Neutrophil (primary cell): ENCODE measurements around the gene ITGA11.

Experiments used
- H3K27ac ChIP-seq: fragments of 200-600 bp; sonication (generic); 2 replicates; pipeline ENCODE4 v1.5.1; 2016; ENCODE audit warnings: mild to moderate bottlenecking, moderate library complexity
- H3K27me3 ChIP-seq: fragments of 200-600 bp; sonication (generic); 2 replicates; pipeline ENCODE4 v1.6.0; 2016; ENCODE audit warnings: mild to moderate bottlenecking
- H3K36me3 ChIP-seq: fragments of 200-600 bp; sonication (generic); 2 replicates; pipeline ENCODE4 v1.5.1; 2017
- H3K4me1 ChIP-seq, 2 experiments: fragments of 200-600 bp in 1 of 2; sonication (generic) in 1 of 2; 1 replicate in 1 of 2; 2 replicates in 1 of 2; pipeline versions ENCODE4 v1.5.1 to v1.6.1; 2013 to 2016; ENCODE audit warnings: low read depth in 1 of 2, low read length in 1 of 2, mild to moderate bottlenecking in 1 of 2, moderate library complexity in 1 of 2; ENCODE audit not compliant: control insufficient read depth in 1 of 2, insufficient read depth in 1 of 2
- H3K4me3 ChIP-seq, 2 experiments: fragments of 200-600 bp in 1 of 2; sonication (generic) in 1 of 2; 1 replicate in 1 of 2; 2 replicates in 1 of 2; pipeline ENCODE4 v1.5.1; 2013 to 2016; ENCODE audit warnings: low read depth in 1 of 2, low read length in 1 of 2, mild to moderate bottlenecking in 1 of 2, moderate library complexity in 1 of 2
- H3K9me3 ChIP-seq: fragments of 200-600 bp; sonication (generic); 2 replicates; pipeline ENCODE4 v1.5.1; 2016
- TF ChIP-seq, protein P1 (sequence below): fragments of 200-600 bp; sonication (generic); IDR thresholded peaks from 2 replicates; pipeline ENCODE4 v1.5.1; 2016; ENCODE audit warnings: antibody characterized with exemption

ITGA11 gene

DNA sequence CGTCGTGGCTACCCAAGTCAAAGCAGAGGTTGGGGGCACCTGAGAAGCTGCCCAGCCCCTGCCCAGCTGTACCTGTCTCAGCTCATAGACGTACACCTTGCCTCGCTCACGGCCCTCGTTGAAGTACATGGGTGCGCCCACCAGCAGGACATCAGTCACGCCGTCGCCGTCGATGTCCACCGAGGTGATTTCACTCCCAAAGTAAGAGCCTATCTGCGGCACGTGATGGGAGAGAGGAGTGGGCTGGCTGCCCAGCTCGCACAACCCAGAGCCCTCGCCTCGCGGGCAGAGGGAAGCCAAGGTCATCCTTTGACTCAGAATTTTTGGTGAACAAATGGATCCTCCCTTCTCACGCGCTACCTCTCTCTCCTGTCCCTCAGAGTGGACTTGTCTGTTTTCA lies 99.7 kb downstream of the ITGA11 start:
- H3K27me3 ChIP-seq = peaks cover 30% of the 10 kb centered on the region
- no peak overlapping the region for H3K4me3 ChIP-seq
- H3K9me3 ChIP-seq = no peaks in the 10 kb centered on the region
- TF ChIP-seq, protein P1, sequence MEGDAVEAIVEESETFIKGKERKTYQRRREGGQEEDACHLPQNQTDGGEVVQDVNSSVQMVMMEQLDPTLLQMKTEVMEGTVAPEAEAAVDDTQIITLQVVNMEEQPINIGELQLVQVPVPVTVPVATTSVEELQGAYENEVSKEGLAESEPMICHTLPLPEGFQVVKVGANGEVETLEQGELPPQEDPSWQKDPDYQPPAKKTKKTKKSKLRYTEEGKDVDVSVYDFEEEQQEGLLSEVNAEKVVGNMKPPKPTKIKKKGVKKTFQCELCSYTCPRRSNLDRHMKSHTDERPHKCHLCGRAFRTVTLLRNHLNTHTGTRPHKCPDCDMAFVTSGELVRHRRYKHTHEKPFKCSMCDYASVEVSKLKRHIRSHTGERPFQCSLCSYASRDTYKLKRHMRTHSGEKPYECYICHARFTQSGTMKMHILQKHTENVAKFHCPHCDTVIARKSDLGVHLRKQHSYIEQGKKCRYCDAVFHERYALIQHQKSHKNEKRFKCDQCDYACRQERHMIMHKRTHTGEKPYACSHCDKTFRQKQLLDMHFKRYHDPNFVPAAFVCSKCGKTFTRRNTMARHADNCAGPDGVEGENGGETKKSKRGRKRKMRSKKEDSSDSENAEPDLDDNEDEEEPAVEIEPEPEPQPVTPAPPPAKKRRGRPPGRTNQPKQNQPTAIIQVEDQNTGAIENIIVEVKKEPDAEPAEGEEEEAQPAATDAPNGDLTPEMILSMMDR = no peak
- H3K27ac ChIP-seq = no peak overlapping the region
- H3K4me1 ChIP-seq = no peaks in the 10 kb centered on the region
- no peaks in the 10 kb centered on the region for H3K36me3 ChIP-seq

DNA sequence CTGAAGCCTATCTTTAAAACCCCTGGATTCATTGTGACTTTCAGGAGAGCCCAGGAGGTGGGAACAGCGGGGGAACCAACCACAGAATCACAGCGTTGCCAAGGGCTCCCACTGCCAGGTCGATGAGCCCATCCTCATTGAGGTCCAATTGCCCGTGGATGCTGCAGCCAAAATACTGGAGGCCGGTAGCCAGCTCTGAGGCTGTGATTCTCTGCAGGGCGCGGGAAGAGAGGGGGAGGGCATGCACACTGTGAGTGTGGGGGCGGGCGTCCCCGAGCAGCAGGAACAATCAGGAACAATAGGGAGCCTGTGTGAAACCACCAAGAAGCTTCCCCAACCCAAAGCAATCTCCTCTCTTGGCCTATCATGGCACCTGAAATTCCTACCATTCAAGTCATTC lies 101.1 kb downstream of the ITGA11 start:
- H3K36me3 ChIP-seq = no peaks in the 10 kb centered on the region
- H3K9me3 ChIP-seq = no peaks in the 10 kb centered on the region
- H3K27ac ChIP-seq = no peak overlapping the region
- H3K4me3 ChIP-seq = no peak overlapping the region
- peaks cover 0 to 3% of the 10 kb centered on the region in 2 experiments for H3K4me1 ChIP-seq
- TF ChIP-seq, protein P1 = no peak
- peaks cover 30% of the 10 kb centered on the region for H3K27me3 ChIP-seq

DNA sequence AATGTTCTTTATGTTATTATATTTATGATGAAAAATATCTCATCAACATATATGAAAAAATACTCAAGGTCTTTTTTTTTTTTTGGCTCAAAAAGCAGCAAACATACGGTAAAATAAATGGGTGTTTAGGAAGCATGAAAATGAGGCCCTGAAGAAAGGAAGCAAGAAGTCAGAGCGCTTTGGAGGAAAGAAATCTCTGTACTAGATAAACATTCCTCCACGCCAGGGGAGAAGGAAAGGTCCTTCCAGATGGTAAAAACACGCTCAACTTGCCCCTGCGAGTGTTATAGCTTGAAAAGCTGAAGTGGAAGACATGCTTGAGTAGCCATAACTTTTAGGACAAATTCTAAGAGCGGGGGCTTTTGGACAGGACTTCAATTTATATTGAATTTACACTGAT lies 101.5 kb downstream of the ITGA11 start:
- no peak overlapping the region for H3K27ac ChIP-seq
- H3K4me1 ChIP-seq = peaks cover 0 to 3% of the 10 kb centered on the region in 2 experiments
- no peaks in the 10 kb centered on the region for H3K9me3 ChIP-seq
- H3K36me3 ChIP-seq = no peaks in the 10 kb centered on the region
- TF ChIP-seq, protein P1 = no peak
- peaks cover 30% of the 10 kb centered on the region for H3K27me3 ChIP-seq
- H3K4me3 ChIP-seq = no peak overlapping the region

DNA sequence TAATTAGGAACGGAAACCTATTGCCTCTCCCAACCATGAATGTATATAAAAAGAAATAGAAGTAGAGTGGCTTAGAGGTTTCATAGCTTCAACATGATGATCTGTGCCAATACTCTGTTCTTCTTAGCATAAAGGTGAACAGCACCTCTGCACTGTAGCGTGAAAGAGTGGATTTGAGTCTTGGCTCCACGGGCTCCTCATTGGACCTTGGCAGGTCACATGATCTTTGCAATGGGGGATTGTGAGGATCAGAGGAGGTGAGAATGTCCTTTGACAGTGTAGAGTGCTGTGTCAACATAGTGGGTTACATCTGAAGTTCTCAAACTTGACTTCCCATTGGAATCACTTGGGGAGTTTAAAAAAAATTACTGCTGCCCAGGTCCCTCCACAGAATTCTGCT lies 103.0 kb downstream of the ITGA11 start:
- Histone ChIP-seq H3K4me3 (no peak overlapping the region), H3K27ac (no peak overlapping the region), H3K9me3 (no peaks in the 10 kb centered on the region), H3K36me3 (no peaks in the 10 kb centered on the region), H3K27me3 (peaks cover 18% of the 10 kb centered on the region), H3K4me1 (peaks cover 0 to 3% of the 10 kb centered on the region in 2 experiments)
- TF ChIP-seq, protein P1 = no peak

DNA sequence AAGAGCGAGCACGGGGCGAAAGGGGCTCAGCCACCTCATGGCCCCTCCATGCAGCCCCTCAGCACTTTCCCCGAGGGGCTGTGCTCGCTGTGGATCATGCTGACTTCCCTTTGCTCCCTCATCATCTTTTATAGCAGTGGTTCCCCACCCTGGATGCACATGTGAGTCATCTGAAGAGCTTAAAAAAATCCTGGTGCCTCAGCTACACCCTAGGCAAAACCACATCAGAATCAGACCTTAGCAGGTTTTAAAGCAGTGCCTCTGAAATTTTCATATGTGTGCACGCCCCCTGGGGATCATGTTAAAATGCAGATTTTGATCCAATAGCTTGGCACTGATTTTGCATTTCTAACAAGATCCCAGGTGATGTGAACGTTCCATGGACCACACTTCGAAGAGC lies 103.5 kb downstream of the ITGA11 start:
- Histone ChIP-seq H3K36me3 (no peaks in the 10 kb centered on the region), H3K27me3 (peaks cover 12% of the 10 kb centered on the region)
- TF ChIP-seq, protein P1 = no peak

More for the DNA sequence above, 103.5 kb downstream of the ITGA11 start:
- Histone ChIP-seq H3K4me1 (peaks cover 0 to 3% of the 10 kb centered on the region in 2 experiments), H3K9me3 (no peaks in the 10 kb centered on the region), H3K27ac (no peak overlapping the region), H3K4me3 (no peak overlapping the region)
